Left ventricle myocardium inferior (tissue), 1 donor: Measurements from ENCODE around the gene DOCK9. TPM values are rescaled to one million over a fixed set of nuclear protein-coding genes. Genes with fewer than 3 reads are reported as not detected.

Source experiments
- DNase-seq: peaks from one replicate; pipeline ENCODE4 v3.0.0-alpha.2; 2020
- H3K27ac ChIP-seq: fragments of 200-600 bp; replicated peaks from 2 replicates; pipeline ENCODE4 v1.8.0; 2021
- H3K27me3 ChIP-seq: fragments of 200-600 bp; 2 replicates; pipeline ENCODE4 v1.8.0; 2021; ENCODE audit warnings: low read depth
- H3K36me3 ChIP-seq: fragments of 200-600 bp; 2 replicates; pipeline ENCODE4 v1.8.0; 2021
- H3K4me1 ChIP-seq: fragments of 200-600 bp; 2 replicates; pipeline ENCODE4 v1.8.0; 2021
- H3K4me3 ChIP-seq: fragments of 200-600 bp; 2 replicates; pipeline ENCODE4 v1.8.0; 2021; ENCODE audit warnings: mild to moderate bottlenecking, moderate library complexity
- H3K9me3 ChIP-seq: fragments of 200-600 bp; replicated peaks from 2 replicates; pipeline ENCODE4 v1.8.0; 2021
- intact Hi-C: fragments of 100-400 bp; cut with micrococcal nuclease; formaldehyde crosslinking; loops from one replicate; pipeline ENCODE4 v1.11.0; 2022
- total RNA-seq: library from RNA; stranded (reverse); fragmentation: NEBNext Ultra II Directional; extraction: Animal tissue kit (Norgen Biotek cat#: 25700); gene quantifications from one replicate; pipeline ENCODE4 v1.2.1, GENCODE V29; 2021
- TF ChIP-seq, protein P1 (sequence below): fragments of 200-600 bp; IDR thresholded peaks from 2 replicates; pipeline ENCODE4 v1.8.0; 2021; ENCODE audit warnings: antibody characterized with exemption, mild to moderate bottlenecking, borderline replicate concordance
- donor health status: DM: no; HTN: yes; CAD: no; lungs with severe emphysema.

Gene DOCK9
- total RNA-seq, 1 donor from 2014 or later: 36.8 TPM

DNA sequence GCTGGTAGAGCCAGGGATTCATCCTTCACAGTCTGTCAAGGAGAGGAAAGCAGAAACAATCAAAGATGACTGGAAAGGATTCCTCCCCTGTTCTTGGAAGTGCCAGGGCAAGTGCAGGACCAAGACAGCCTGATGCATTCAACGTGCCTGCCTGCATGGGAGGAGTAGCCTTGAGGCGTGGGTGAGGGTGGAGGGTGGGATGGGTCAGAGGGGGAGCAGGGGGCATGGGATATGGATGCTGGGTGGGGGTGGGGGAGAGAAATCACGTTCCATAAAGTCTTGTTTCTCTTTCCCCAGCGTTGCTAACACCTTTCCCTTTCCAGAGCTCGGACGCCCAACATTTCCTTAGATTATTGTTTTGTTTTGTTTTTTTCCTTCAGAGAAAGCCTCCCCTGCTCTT lies 117.4 kb downstream of the DOCK9 start:
- peaks cover 65% of the 10 kb centered on the region for H3K36me3 ChIP-seq
- intact Hi-C loops: no loop called here
- DNase-seq: no peak

DNA sequence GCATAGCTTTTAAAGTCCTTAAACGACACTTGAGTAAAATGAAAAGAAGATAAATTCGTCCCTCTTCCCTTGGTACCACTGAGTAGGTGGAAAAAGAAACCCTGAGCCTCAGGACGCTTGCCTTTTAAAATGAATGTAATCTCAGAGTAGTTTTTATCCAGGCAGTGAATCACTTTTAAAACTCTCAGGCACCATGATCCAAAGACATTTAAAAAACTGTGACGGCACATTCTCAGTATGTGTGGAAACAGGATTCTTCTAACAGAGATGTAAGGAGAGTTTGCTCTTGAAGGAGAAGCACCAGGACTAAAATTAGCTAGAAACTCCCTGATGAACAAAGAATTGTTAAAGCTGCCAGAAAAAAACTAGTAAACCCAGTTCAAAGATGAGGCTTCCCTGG lies 119.7 kb downstream of the DOCK9 start:
- no peak for DNase-seq
- intact Hi-C loops: no loop called here
- Histone ChIP-seq H3K27me3 (no peaks in the 10 kb centered on the region), H3K4me3 (no peak overlapping the region), H3K4me1 (peaks cover 10% of the 10 kb centered on the region), H3K9me3 (no peaks in the 10 kb centered on the region), H3K27ac (no peak overlapping the region), H3K36me3 (peaks cover 78% of the 10 kb centered on the region)
- TF ChIP-seq, protein P1, sequence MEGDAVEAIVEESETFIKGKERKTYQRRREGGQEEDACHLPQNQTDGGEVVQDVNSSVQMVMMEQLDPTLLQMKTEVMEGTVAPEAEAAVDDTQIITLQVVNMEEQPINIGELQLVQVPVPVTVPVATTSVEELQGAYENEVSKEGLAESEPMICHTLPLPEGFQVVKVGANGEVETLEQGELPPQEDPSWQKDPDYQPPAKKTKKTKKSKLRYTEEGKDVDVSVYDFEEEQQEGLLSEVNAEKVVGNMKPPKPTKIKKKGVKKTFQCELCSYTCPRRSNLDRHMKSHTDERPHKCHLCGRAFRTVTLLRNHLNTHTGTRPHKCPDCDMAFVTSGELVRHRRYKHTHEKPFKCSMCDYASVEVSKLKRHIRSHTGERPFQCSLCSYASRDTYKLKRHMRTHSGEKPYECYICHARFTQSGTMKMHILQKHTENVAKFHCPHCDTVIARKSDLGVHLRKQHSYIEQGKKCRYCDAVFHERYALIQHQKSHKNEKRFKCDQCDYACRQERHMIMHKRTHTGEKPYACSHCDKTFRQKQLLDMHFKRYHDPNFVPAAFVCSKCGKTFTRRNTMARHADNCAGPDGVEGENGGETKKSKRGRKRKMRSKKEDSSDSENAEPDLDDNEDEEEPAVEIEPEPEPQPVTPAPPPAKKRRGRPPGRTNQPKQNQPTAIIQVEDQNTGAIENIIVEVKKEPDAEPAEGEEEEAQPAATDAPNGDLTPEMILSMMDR: no peak

More for the DNA sequence above, 117.4 kb downstream of the DOCK9 start:
- Histone ChIP-seq H3K27me3 (no peaks in the 10 kb centered on the region), H3K27ac (peak overlapping the region; percentile 21), H3K4me1 (peaks cover 10% of the 10 kb centered on the region), H3K9me3 (no peaks in the 10 kb centered on the region), H3K4me3 (no peak overlapping the region)
- TF ChIP-seq, protein P1: no peak

DNA sequence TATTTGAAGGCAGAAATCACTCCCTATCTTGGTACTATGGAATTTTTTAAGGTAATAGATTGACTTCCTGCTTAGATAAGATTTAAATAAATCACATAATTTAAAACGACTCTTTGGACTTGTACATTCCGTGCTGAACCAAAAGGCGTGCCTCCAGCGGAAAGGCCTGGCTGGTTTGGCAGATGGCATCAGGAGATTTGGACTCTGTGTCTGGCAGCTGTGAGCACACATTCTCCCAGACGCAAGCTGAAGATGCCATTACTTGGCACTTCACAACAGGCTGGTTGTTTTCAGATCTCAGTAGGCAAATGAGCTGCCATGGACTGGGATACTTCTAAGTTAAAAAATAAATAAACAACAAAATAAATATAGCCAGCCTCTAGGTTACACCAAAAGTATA lies 120.9 kb downstream of the DOCK9 start:
- H3K4me3 ChIP-seq: no peak overlapping the region
- no peak overlapping the region for H3K27ac ChIP-seq
- TF ChIP-seq, protein P1: no peak
- peaks cover 10% of the 10 kb centered on the region for H3K4me1 ChIP-seq
- DNase-seq: no peak
- H3K27me3 ChIP-seq: no peaks in the 10 kb centered on the region
- no peaks in the 10 kb centered on the region for H3K9me3 ChIP-seq
- peaks cover 79% of the 10 kb centered on the region for H3K36me3 ChIP-seq
- intact Hi-C loops: no loop called here

DNA sequence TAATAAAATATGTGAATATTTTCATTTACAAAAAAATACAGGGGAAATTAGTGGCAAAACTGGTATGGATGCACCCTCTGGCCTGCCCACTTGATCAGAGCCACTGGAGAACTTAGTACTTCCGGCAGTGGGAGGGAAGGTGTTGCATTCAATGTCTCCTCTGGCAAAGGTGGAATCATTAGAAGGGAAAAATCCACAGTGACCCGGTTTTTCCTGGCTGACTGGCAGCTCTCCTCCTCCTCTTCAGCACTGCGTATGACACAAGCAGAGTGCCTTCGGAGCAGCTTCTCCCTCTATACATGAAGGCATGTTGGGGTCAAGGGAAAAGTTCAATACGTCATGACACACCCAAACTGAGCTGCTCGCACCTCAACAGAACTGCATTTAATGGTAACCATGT lies 123.4 kb downstream of the DOCK9 start:
- Histone ChIP-seq H3K4me1 (no peaks in the 10 kb centered on the region), H3K9me3 (no peaks in the 10 kb centered on the region), H3K4me3 (no peak overlapping the region), H3K27me3 (no peaks in the 10 kb centered on the region), H3K36me3 (peaks cover 81% of the 10 kb centered on the region), H3K27ac (no peak overlapping the region)
- no peak for DNase-seq
- intact Hi-C loops: no loop called here
- TF ChIP-seq, protein P1: no peak

DNA sequence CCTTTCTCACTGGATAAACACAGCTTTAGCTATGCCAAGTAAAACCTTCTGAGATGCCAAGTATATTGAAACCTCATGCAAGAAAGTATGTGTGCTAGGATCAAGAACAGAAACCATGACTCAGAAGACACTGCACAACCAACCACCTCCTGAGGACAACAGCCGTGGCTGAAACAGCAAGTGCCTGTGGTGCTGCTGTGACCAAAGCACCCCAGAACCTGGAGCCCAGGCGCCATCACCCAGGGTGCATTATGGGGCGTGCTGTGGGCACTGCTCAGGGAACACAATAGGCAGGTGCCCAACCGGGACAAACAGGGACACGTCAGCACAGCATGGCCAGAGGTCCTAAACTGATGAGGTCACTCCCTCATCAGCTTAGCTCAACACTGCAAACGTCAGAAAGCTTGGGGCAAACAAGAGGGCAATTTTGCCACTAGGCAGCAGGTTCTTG lies 124.1 kb downstream of the DOCK9 start:
- Histone ChIP-seq H3K4me3 (no peak overlapping the region), H3K9me3 (no peaks in the 10 kb centered on the region), H3K27me3 (no peaks in the 10 kb centered on the region), H3K27ac (no peak overlapping the region), H3K4me1 (no peaks in the 10 kb centered on the region), H3K36me3 (peaks cover 78% of the 10 kb centered on the region)
- no peak for DNase-seq
- TF ChIP-seq, protein P1: no peak
- intact Hi-C loops: no loop called here

DNA sequence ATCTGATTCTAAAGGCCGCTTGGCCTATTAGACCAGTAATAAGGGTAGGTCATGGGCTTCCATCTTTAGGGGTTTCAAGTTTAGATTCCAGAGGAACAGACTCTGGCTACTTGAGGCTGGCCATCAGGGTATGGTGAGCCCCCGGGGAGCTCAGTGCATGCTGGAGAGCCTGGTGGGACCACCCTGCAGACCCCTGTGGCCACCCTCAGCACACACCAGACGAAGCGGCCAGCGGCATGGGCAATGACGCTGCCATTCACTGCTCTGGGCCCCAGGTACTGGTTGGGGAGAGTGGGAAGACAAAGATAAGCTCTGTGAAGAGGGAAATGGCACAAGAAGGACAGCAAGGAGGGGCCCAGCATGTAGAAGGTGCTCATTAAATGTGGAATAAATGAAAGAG lies 126.6 kb downstream of the DOCK9 start:
- Histone ChIP-seq H3K4me3 (no peak overlapping the region), H3K27ac (no peak overlapping the region), H3K9me3 (no peaks in the 10 kb centered on the region), H3K27me3 (no peaks in the 10 kb centered on the region), H3K36me3 (peaks cover 76% of the 10 kb centered on the region), H3K4me1 (no peaks in the 10 kb centered on the region)
- TF ChIP-seq, protein P1: no peak
- intact Hi-C loops: no loop called here
- DNase-seq: no peak
